ENCODE measurements around the gene TFPI. TPM values are rescaled to one million over a fixed set of nuclear protein-coding genes. Genes with fewer than 3 reads are reported as not detected.

Gene TFPI
- total and polyA plus RNA-seq, 2 donors (not counting 3 experiments of a cell fraction or from before 2014, with no cell fraction given): 177 to 286 TPM

DNA sequence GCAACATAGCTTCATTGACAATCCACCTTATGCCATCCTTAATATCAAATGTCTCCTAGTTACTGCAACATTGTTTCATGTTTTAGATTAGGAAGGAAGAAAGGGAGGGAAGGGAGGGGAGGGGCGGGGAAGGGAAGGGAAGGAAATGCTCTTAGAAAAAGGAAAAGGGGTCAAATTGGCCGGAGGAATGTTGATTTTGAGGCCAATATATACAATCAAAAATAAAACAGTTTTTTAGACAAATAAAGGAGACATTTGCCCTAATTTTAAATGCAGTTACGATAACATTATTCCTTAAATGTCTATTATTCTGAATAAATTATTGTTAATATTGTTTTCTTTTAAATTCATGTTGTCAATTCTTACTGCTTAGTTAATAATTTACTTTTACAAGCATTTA lies 72.7 kb downstream of the TFPI start:
- Histone ChIP-seq H3K79me2 (ENCODE audit: control insufficient read depth, insufficient read depth, low read length) (peaks cover 2% of the 10 kb centered on the region), H3K4me3 (replicated peaks in 1 of 3; ENCODE audit: insufficient read depth in 1 of 3, low read depth in 1 of 3, low read length in 3 of 3) (no peak overlapping the region), H3K27ac (ENCODE audit: insufficient read depth, low read depth, low read length) (no peak overlapping the region), H3K27me3 (ENCODE audit: control insufficient read depth in 2 of 2, insufficient read depth in 2 of 2, low read length in 2 of 2) (no peaks in the 10 kb centered on the region), H4K20me1 (replicated peaks; ENCODE audit: control insufficient read depth, extremely low read depth, insufficient read depth, low read length) (no peaks in the 10 kb centered on the region), H2AFZ (ENCODE audit: low read depth, low read length) (no peak overlapping the region), H3K9ac (replicated peaks; ENCODE audit: extremely low read depth, insufficient read depth, low read length) (no peak overlapping the region), H3K4me1 (ENCODE audit: control insufficient read depth, extremely low read depth, insufficient read depth, low read length) (peaks cover 22% of the 10 kb centered on the region), H3K9me1 (replicated peaks; ENCODE audit: control insufficient read depth, extremely low read depth, insufficient read depth, low read length) (no peaks in the 10 kb centered on the region), H3K36me3 (ENCODE audit: control insufficient read depth in 2 of 2, extremely low read depth in 1 of 2, insufficient read depth in 2 of 2, low read length in 2 of 2) (peaks cover 19 to 20% of the 10 kb centered on the region in 2 experiments), H3K9me3 (replicated peaks; ENCODE audit: control insufficient read depth, insufficient read depth, low read length) (no peaks in the 10 kb centered on the region), H3K4me2 (ENCODE audit: insufficient read depth, low read length) (peak overlapping the region; percentile 50)
- ChIA-PET POLR2A (interaction anchor here (0.6 kb wide), 1 partner anchor 49 kb away, joined by 5 read pairs; no protein-coding TSS in a partner anchor), CTCF (interaction anchor here (0.6 to 2.8 kb wide), 2 partner anchors 18 to 201 kb away, joined by 3 to 13 read pairs; no protein-coding TSS in a partner anchor)
- no TSS peak for BruUV-seq (replicated peaks)
- FAIRE-seq: no peak
- DNase-seq (ENCODE audit: low read depth, low spot score): peak; percentile 55
- dilution Hi-C loops (cut with MboI; ENCODE audit: extremely low pct_ligation_motif_present, low sequenced_read_pairs): no loop called here
- intact Hi-C loops (cut with micrococcal nuclease): no loop called here
- TF ChIP-seq EZH2 (IDR thresholded peaks at IDR 0.05; ENCODE audit: borderline replicate concordance, low read depth, low read length, severe bottlenecking) (no peak), POLR2AphosphoS5 (IDR thresholded peaks at IDR 0.05; ENCODE audit: insufficient read depth, low read depth, low read length) (no peak), JUN (IDR thresholded peaks at IDR 0.05; ENCODE audit: borderline replicate concordance, insufficient read depth, insufficient read length, low read depth) (no peak), POLR2A (IDR thresholded peaks at IDR 0.05; ENCODE audit: low read depth, low read length) (no peak), MYC (IDR thresholded peaks at IDR 0.05; ENCODE audit: low read depth, low read length) (no peak), FOS (IDR thresholded peaks at IDR 0.05; ENCODE audit: borderline replicate concordance, insufficient read depth, low read length) (no peak), GATA2 (IDR thresholded peaks at IDR 0.05; ENCODE audit: insufficient read depth, insufficient read length, low read depth, low read length) (no peak)
- TF ChIP-seq, protein P1, sequence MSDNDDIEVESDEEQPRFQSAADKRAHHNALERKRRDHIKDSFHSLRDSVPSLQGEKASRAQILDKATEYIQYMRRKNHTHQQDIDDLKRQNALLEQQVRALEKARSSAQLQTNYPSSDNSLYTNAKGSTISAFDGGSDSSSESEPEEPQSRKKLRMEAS (IDR thresholded peaks at IDR 0.05; ENCODE audit: insufficient read depth, insufficient read length): no peak
- TF ChIP-seq, protein P2, sequence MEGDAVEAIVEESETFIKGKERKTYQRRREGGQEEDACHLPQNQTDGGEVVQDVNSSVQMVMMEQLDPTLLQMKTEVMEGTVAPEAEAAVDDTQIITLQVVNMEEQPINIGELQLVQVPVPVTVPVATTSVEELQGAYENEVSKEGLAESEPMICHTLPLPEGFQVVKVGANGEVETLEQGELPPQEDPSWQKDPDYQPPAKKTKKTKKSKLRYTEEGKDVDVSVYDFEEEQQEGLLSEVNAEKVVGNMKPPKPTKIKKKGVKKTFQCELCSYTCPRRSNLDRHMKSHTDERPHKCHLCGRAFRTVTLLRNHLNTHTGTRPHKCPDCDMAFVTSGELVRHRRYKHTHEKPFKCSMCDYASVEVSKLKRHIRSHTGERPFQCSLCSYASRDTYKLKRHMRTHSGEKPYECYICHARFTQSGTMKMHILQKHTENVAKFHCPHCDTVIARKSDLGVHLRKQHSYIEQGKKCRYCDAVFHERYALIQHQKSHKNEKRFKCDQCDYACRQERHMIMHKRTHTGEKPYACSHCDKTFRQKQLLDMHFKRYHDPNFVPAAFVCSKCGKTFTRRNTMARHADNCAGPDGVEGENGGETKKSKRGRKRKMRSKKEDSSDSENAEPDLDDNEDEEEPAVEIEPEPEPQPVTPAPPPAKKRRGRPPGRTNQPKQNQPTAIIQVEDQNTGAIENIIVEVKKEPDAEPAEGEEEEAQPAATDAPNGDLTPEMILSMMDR (IDR thresholded peaks at IDR 0.05; ENCODE audit: extremely low read depth in 1 of 2, insufficient read depth in 1 of 2, low read depth in 1 of 2, low read length in 2 of 2): no peak
